HK-2 (cell line): ENCODE data around the gene RCHY1.
"Not testable (repeated sequence)": the region's sequence is repeated elsewhere in the genome, so short reads cannot be mapped to it uniquely, and the experiment has no call there.

Source experiments
- DNase-seq: peaks from one replicate; pipeline ENCODE4 v3.0.0-alpha.2; 2018; ENCODE audit not compliant: unreplicated experiment

The RCHY1 gene

GRCh38 chr4:75514131-75514948 is at the start of gene RCHY1, which contains the start of gene THAP6:
RCHY1 (minus strand) TSS chr4:75514403; CDS start chr4:75514286, 117 bp downstream.
THAP6 (plus strand) TSS chr4:75514473; CDS start chr4:75515453, 980 bp downstream.
- DNase-seq, result peak; percentile 95

GRCh38 chr4:75561789-75562188 is 47.6 kb upstream of the RCHY1 start:
- no peak for DNase-seq

GRCh38 chr4:75557696-75558095 is 43.5 kb upstream of the RCHY1 start:
- DNase-seq, result no peak

DNA sequence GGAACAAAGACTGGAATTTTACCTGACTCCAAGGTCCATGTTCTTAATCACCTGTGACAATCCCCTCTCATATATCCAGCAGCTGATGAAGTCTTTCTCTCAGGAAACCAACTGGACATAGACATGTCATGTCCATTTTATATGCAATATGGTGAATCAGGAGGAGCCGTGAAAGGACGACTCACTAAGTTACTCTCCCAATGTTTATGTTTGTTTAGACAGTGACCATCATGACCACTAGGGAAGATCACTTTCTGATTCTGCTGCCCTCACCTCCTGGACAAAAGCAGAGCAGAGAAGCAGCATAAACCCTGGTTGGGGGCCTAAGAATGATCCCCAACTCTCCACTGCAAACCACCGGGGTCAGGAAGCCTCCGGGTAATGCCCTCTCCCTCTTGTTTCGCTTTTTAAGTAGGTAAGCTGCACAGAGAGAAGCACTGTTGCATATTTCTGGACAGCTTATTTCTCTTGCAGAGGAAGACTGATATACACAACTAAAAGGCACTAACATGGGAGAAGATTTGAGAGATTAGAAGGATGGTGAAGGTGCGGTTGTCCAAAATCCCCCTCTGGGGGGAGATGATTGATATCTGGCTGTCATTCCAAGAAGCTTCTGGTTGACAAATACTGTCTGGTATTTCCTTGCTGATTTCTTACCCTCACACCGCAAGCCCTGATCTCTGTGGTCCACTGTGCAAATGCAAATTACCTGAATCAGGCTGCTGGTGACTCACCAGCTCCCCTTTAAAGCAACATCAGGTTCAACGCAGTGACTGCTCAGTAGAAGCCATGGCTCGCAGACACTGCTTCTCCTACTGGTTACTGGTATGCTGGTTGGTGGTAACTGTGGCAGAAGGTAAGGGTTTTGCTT is 41.3 kb upstream of the RCHY1 start, which contains the start of gene ODAPH:
ODAPH (plus strand) TSS at position 773 of the 871 bp plus-strand sequence; CDS start at position 790, 17 bp downstream.
- DNase-seq, result peak; percentile 70

DNA sequence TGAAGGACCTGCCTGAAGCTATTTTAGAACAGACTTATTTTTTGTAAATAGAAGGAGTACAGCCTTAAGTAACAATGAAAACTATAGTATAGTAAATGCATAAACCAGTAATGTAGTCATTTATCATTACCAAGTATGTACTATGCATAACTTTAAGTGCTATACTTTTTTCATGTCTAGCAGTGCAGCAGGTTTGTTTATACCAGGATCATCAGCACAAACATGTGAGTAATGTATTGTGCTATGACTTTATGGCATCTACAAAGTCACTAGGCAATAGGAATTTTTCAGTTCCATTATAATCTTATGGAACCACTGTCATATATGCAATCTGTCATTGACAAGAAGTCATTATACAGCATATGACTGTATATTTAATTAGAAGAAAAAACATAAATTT is 38.2 kb upstream of the RCHY1 start:
- no peak for DNase-seq

DNA sequence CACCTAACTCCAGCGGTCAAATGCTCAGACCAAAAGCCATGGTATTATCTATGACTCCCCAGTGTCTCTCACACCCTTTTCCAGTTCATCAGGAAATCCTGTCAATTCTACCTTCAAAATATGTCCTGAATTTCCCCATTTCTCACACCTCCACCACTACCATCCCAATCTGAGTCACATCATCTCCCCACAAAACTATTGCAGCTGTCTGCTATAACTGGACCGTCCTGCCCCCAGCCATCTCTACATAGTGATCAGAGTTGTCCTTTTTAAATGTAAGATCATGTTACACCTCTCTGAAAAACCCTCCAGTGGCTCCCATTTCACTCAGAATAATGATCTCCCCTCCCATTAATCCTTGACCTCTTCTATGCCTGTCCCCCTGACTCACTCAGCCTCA is 34.8 kb upstream of the RCHY1 start:
- DNase-seq, result no peak

- DNase-seq, result no peak
These were observed 33.6 kb upstream of the RCHY1 start for GRCh38 chr4:75547647-75548387.

- peak; percentile 56 for DNase-seq
These were observed 31.3 kb upstream of the RCHY1 start for GRCh38 chr4:75545526-75545925.

DNA sequence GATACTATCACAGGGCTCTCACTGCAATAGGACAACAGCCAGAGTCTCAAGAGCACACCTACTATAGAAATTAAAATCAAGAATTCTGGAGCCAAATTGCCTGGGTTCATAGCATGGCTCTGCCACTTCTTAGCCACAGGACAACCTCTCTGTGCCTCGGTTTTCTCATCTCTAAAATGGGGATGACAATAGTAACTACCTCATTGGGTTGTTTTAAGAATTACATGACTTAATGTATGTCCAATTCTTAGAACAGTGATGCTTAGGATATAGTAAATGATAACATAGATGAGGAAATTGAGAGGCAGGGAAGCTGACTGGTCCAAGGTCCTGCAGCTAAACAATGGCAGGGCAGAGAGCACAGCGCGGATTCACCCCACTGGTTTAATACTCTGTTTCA is 30.7 kb upstream of the RCHY1 start:
- DNase-seq, result no peak

- not testable (repeated sequence) for DNase-seq
These were observed 30.0 kb upstream of the RCHY1 start for GRCh38 chr4:75544220-75544619.

DNA sequence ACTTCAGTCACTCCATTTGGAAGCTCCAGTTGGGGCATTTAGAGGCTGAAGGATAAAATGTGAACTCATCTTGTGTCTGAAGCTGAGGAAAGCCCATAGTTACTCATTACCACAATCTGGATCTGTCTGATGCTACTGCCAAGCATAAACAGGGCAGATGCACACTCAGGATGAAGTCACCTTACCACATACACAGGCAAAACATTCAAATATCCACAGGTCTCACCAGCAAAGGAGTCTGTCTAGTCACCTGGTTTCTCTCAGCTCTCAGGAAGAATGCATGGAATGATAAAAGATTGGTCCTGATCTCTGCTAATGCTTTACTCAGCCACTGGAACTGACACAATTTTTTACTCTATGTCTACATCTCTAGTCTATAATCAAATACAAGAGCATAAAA is 28.6 kb upstream of the RCHY1 start:
- DNase-seq, result peak; percentile 67

DNA sequence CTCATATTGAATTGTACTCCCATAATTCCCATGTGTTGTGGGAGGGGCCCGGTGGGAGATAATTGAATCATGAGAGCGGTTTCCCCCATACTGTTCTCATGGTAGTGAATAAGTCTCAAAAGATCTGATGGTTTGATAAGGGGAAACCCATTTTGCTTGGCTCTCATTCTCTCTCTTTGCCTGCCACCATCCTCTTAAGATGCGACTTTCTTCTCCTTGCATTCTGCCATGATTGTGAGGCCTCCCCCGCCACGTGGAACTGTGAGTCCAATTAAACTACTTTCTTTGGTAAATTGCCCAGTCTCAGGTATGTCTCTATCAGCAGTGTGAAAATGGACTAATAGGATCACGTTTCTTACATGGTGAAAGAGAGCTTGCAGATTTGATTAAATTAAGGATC is 23.1 kb upstream of the RCHY1 start:
- DNase-seq, result not testable (repeated sequence)

GRCh38 chr4:75533926-75534325 is 19.7 kb upstream of the RCHY1 start:
- DNase-seq, result not testable (repeated sequence)

GRCh38 chr4:75533339-75533887 is 19.2 kb upstream of the RCHY1 start:
- not testable (repeated sequence) for DNase-seq

- DNase-seq, result not testable (repeated sequence)
These were observed 17.4 kb upstream of the RCHY1 start for GRCh38 chr4:75531536-75532143.

DNA sequence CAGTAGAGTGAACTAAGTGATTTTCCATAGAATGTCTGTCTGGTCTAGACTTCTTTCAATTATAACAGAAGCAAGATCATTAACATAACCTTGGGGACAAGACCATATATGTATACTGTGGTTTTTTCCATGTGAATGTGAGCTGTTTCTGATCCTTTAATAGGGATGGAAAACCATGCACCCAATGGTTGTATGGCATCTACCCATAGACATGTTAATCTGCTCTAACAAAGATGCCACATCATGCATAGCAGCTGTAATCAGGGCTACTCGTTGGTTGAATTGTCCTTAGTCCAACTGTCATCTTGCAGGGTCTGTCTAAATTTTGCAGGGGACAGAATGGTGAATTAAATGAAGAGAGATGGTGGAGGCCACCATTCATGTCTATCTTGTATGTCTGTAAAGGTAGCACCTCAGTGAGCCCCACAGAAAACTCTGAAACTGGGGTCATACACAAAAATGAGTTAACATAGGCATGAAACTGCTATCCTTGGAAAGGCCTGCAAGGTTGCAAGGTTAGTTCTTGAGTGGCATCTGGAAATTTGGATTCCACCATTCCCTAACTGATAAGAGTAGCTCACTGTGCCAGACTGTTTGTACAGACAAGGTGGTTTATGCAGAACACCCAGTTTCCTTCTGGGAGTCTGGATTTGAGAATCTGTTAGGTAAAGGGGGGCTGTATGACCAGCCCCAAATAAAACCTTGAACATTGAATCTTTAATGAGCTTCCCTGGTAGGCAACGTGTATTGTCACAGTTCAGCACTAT is 16.5 kb upstream of the RCHY1 start:
- DNase-seq, result no peak

- DNase-seq, result no peak
These were observed 13.3 kb upstream of the RCHY1 start for GRCh38 chr4:75527482-75527881.

DNA sequence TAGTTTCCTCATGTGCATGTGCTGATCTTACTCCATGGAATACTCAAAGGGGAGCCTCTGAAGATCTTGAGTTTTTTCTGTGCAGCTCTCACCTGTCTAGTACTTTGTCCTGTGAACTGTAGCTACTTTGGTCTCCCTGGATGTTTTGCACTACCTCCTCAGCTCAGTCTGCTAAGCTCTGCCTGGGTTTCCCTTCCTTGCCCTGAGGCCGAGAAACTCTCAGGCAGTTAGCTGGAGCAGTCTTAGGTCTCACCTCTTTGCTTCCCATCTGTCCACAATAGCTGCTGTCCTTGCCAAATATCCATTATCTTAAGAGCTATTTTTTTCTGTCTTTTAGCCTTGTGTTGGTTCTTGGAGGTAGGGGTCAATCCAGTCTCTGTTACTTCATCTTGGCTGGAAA is 11.7 kb upstream of the RCHY1 start:
- DNase-seq, result no peak

- DNase-seq, result no peak
These were observed 10.9 kb upstream of the RCHY1 start for GRCh38 chr4:75525086-75525485.

DNA sequence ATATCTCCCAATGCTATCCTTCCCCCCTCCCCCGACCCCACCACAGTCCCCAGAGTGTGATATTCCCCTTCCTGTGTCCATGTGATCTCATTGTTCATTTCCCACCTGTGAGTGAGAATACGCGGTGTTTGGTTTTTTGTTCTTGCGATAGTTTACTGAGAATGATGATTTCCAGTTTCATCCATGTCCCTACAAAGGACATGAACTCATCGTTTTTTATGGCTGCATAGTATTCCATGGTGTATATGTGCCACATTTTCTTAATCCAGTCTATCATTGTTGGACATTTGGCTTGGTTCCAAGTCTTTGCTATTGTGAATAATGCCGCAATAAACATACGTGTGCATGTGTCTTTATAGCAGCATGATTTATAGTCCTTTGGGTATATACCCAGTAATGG is 5.2 kb upstream of the RCHY1 start:
- DNase-seq, result not testable (repeated sequence)
